GM12801 (cell line): ENCODE data around the gene CFAP45.

Experiments used
- CTCF ChIP-seq: IDR thresholded peaks from one replicate; pipeline ENCODE4 v1.5.1; 2011; ENCODE audit warnings: control low read depth; ENCODE audit not compliant: insufficient read length; ENCODE audit errors: extremely low read depth

The CFAP45 gene

GRCh38 chr1:159930216-159930615 lies 30.3 kb upstream of the CFAP45 start:
- no peak for TF ChIP-seq CTCF

- no peak for TF ChIP-seq CTCF
These were observed 29.4 kb upstream of the CFAP45 start for GRCh38 chr1:159929155-159930051.

GRCh38 chr1:159928491-159929050 lies 28.6 kb upstream of the CFAP45 start:
- no peak for TF ChIP-seq CTCF

GRCh38 chr1:159927849-159928431 lies 28.0 kb upstream of the CFAP45 start:
- no peak for TF ChIP-seq CTCF

GRCh38 chr1:159927211-159927848 lies 27.4 kb upstream of the CFAP45 start:
- TF ChIP-seq CTCF = no peak

- no peak for TF ChIP-seq CTCF
These were observed 25.7 kb upstream of the CFAP45 start for GRCh38 chr1:159925719-159926078.
